Body of pancreas (tissue), 4 donors: ENCODE results near the gene TCF12.

Source experiments
- CTCF ChIP-seq, 7 experiments: fragments of 450-650 bp in 4 of 7; fragments of 200-600 bp in 3 of 7; sonication (generic) in 3 of 7; IDR thresholded peaks; one replicate each; pipeline ENCODE4 v1.5.1; 2016 to 2019; ENCODE audit warnings: antibody characterized with exemption in 7 of 7
- POLR2A ChIP-seq, 3 donors: fragments of 450-650 bp; IDR thresholded peaks; one replicate each; pipeline ENCODE4 v1.6.1; 2016; ENCODE audit warnings: antibody characterized with exemption in 3 of 3, mild to moderate bottlenecking in 2 of 3

- TF ChIP-seq CTCF (IDR thresholded peaks at IDR 0.05) (no peak), POLR2A (IDR thresholded peaks at IDR 0.05) (no peak)
These were observed 27.7 kb downstream of the TCF12 start for GRCh38 chr15:56946150-56946549.
